Transverse colon (tissue), 3 donors: ENCODE data around the gene OSBPL6.

ENCODE experiments used
- POLR2A ChIP-seq: fragments of 450-650 bp; IDR thresholded peaks from one replicate; pipeline ENCODE4 v1.6.1; 2016; ENCODE audit warnings: antibody characterized with exemption, mild to moderate bottlenecking, moderate library complexity
- TF ChIP-seq, protein P1 (sequence below), 5 experiments: fragments of 200-600 bp in 3 of 5; fragments of 450-650 bp in 2 of 5; sonication (generic) in 3 of 5; IDR thresholded peaks; 1 replicate in 2 of 5; 2 replicates in 3 of 5; pipeline ENCODE4 v1.5.1; 2016 to 2017; ENCODE audit warnings: antibody characterized with exemption in 5 of 5, inconsistent platforms in 3 of 5, mild to moderate bottlenecking in 2 of 5, moderate library complexity in 1 of 5

DNA sequence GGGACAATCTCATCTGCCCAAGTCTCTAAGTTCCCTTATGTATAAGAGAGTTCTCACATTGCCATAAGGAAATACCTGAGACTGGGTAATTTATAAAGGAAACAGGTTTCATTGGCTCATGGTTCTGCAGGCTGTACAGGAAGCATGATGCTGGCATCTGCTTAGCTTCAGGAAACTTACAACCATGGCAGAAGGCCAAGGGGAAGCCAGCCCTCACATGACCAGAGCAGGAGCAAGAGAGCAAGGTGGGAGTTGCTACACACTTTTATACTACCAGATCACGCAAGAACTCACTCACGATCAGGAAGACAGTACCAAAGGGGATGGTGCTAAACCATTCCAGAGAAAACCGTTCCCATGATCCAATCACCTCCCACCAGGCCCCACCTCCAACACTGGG is 182.7 kb downstream of the OSBPL6 start:
- TF ChIP-seq, protein P1, sequence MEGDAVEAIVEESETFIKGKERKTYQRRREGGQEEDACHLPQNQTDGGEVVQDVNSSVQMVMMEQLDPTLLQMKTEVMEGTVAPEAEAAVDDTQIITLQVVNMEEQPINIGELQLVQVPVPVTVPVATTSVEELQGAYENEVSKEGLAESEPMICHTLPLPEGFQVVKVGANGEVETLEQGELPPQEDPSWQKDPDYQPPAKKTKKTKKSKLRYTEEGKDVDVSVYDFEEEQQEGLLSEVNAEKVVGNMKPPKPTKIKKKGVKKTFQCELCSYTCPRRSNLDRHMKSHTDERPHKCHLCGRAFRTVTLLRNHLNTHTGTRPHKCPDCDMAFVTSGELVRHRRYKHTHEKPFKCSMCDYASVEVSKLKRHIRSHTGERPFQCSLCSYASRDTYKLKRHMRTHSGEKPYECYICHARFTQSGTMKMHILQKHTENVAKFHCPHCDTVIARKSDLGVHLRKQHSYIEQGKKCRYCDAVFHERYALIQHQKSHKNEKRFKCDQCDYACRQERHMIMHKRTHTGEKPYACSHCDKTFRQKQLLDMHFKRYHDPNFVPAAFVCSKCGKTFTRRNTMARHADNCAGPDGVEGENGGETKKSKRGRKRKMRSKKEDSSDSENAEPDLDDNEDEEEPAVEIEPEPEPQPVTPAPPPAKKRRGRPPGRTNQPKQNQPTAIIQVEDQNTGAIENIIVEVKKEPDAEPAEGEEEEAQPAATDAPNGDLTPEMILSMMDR (IDR thresholded peaks at IDR 0.05), result no peak
- TF ChIP-seq POLR2A, result no peak
